K562 (cell line): Measurements from ENCODE around the gene LENEP. TPM values are rescaled to one million over a fixed set of nuclear protein-coding genes. Genes with fewer than 3 reads are reported as not detected.
A peak's percentile ranks its signal among the peaks of the same experiment; 100 is the strongest.

ENCODE experiments used
- CBX8 ChIP-seq: fragments of 200-600 bp; sonication (generic); IDR thresholded peaks from 2 replicates; pipeline ENCODE4 v1.6.1; 2012; ENCODE audit warnings: borderline replicate concordance, mixed run types, low read depth, mild to moderate bottlenecking, moderate library complexity, mixed read lengths, low read length, control low read depth, inconsistent platforms; ENCODE audit not compliant: poor library complexity, severe bottlenecking; ENCODE audit errors: extremely low read depth
- CEBPZ ChIP-seq: fragments of 150-350 bp; IDR thresholded peaks from 2 replicates; pipeline ENCODE4 v1.6.1; 2014; ENCODE audit warnings: low read depth, mild to moderate bottlenecking, low read length, borderline replicate concordance
- CXXC5 ChIP-seq: fragments of 250-450 bp; sonication (Bioruptor Pico); IDR thresholded peaks from 2 replicates; pipeline ENCODE4 v1.8.0; 2022; ENCODE audit warnings: inconsistent platforms, mild to moderate bottlenecking, moderate library complexity
- ETS1 ChIP-seq: conservative IDR thresholded peaks from 2 replicates; pipeline ENCODE4 v1.6.1; 2011; ENCODE audit warnings: low read depth, mild to moderate bottlenecking, low read length; ENCODE audit not compliant: control insufficient read depth
- FOXJ2 ChIP-seq: fragments of 200-800 bp; sonication (Bioruptor generic); IDR thresholded peaks from 2 replicates; pipeline ENCODE4 v1.6.1; 2016; ENCODE audit warnings: missing genetic modification characterization, missing compliant biosample characterization
- FOXK2 ChIP-seq, 2 experiments: fragments of 450-650 bp; IDR thresholded peaks in 1 of 2; conservative IDR thresholded peaks in 1 of 2; 2 replicates each; pipeline ENCODE4 v1.6.1; 2016; ENCODE audit warnings: low read depth in 2 of 2, mild to moderate bottlenecking in 1 of 2
- HBP1 ChIP-seq: fragments of 450-650 bp; formaldehyde crosslinking; IDR thresholded peaks from 2 replicates; pipeline ENCODE4 v1.4.0; 2022; ENCODE audit warnings: missing genetic modification characterization
- HDAC2 ChIP-seq: fragments of 450-650 bp; IDR thresholded peaks from 2 replicates; pipeline ENCODE4 v1.6.1; 2016; ENCODE audit warnings: mild to moderate bottlenecking
- HNRNPLL ChIP-seq: fragments of 200-400 bp; formaldehyde crosslinking; IDR thresholded peaks from 2 replicates; pipeline ENCODE4 v1.6.1; 2017; ENCODE audit warnings: low read length, low read depth, mild to moderate bottlenecking; ENCODE audit not compliant: poor library complexity, severe bottlenecking
- JUN ChIP-seq, 2 experiments: sonication (generic) in 1 of 2; formaldehyde crosslinking in 1 of 2; IDR thresholded peaks; 2 replicates each; pipeline versions ENCODE4 v1.6.1 to v1.8.0; 2012 to 2022; ENCODE audit warnings: borderline replicate concordance in 2 of 2, mild to moderate bottlenecking in 2 of 2, improper control_type of control experiment in 1 of 2, low read depth in 1 of 2, low read length in 1 of 2, missing genetic modification reagents in 1 of 2
- MCM2 ChIP-seq: fragments of 450-650 bp; IDR thresholded peaks from 2 replicates; pipeline ENCODE4 v1.6.1; 2017; ENCODE audit warnings: low read depth, mild to moderate bottlenecking
- RNF219 ChIP-seq: fragments of 250-450 bp; sonication (Bioruptor Pico); IDR thresholded peaks from 2 replicates; pipeline ENCODE4 v1.5.0; 2022; ENCODE audit warnings: mild to moderate bottlenecking
- ZBTB9 ChIP-seq: fragments of 450-650 bp; formaldehyde crosslinking; IDR thresholded peaks from 2 replicates; pipeline ENCODE4 v1.4.0; 2020; ENCODE audit warnings: mild to moderate bottlenecking, moderate library complexity
- polyA plus RNA-seq, 8 experiments: library from polyadenylated mRNA; depleted of rRNA in 4 of 8; stranded (reverse) in 5 of 8; unstranded in 3 of 8; fragments of >200 nt; fragmentation: Nextera tagmentation in 2 of 8; fragmentation: Illumina TruSeq in 1 of 8; extraction: Ambion mirVana in 2 of 8; extraction: Trizol in 1 of 8; gene quantifications; 2 replicates each; pipeline versions ENCODE4 v1.2.1 to v1.2.3, GENCODE V29; 2011 to 2014; ENCODE audit warnings: inconsistent platforms in 1 of 8, missing spikeins in 1 of 8
- total RNA-seq, 7 experiments: library from RNA; depleted of rRNA in 6 of 7; stranded (reverse); fragments of >200 nt in 6 of 7; fragmentation: Illumina TruSeq in 2 of 7; extraction: Trizol in 2 of 7; gene quantifications; 2 replicates each; pipeline versions ENCODE4 v1.2.1 to v1.2.3, GENCODE V29; 2011 to 2021; ENCODE audit warnings: low replicate concordance in 1 of 7

LENEP gene
- total and polyA plus RNA-seq, 9 of the 15 experiments (the other 6 are each of a cell fraction or from before 2014, with no cell fraction given): 0.23 to 0.87 (median 0.67) TPM; not detected in 5

GRCh38 chr1:154973344-154974101, 19.9 kb upstream of the LENEP start (continued):
- TF ChIP-seq RNF219 (CRISPR knock-in tag) (no peak), HDAC2 (no peak), HBP1 (CRISPR knock-in tag) (no peak), CEBPZ (no peak), FOXK2 (conservative IDR thresholded peaks at IDR 0.05 in 1 of 2, IDR thresholded peaks at IDR 0.05 in 1 of 2; ENCODE audit: low read depth in 2 of 2) (peak; percentile 54 to 60; a peak in 3 of 4 replicates), CBX8 (no peak), HNRNPLL (peak; percentile 83), ZBTB9 (no peak), ETS1 (no peak), FOXJ2 (tag) (no peak), JUN (IDR thresholded peaks at IDR 0.05; ENCODE audit: borderline replicate concordance, low read depth, low read length) (no peak), JUN (CRISPR knock-in tag; IDR thresholded peaks at IDR 0.05; ENCODE audit: borderline replicate concordance) (no peak), CXXC5 (peak; percentile 44), MCM2 (no peak)
